ENCODE measurements around the gene ZFP3. TPM values are rescaled to one million over a fixed set of nuclear protein-coding genes. Genes with fewer than 3 reads are reported as not detected.

Gene ZFP3
- 0.94 to 1.3 TPM (median 1.1 TPM) in 5 replicates for total RNA-seq (2022; extraction: Qiagen RNA extraction)

DNA sequence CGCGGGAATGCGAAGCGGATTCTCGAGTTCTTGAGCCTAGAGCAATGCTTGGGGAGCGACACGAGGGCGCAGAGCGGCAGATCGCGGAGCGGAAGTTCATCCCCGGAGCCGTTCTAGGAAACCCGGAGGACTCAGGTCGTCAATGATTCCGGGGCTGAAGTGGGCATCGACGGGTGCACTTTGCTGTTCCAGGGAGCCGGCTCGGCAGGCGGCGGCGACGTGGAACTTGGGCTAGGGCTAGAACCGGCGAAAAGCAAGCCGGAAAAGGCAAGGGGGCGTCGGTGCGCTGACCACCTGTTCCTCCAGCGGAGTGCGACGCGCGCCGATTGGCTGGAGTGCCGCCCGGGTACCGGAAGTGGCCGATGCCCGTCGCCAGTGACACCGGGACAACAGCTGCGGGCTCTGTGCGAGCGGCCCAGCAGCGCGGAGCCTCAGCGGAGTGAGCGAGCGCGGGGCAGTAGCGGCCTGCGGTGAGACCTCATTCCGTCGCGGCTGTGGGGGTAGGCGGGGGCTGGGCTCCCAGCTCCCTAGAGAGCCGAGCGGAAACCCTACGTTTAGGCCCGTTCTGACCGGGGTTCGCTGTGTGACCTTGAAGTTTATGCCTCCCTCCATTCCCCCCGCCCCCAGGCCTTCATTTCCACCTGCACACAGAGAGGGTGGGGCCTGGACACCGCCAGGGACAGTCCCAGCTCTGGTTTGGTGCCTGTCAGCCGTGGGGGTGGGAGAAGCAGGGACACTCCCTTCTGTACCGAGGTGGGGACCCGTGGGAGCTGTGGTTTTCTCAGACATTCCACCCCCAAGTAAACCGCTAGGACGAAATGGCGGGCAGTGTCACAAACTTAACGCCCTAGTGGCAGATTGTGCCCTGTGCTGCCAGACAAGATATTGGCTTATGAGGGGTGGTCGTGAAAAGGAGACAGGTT, at the start of gene ZFP3:
Gene ZFP3 (plus strand): TSS at position 362 of the 923 bp plus-strand sequence. CDS start 13,038 bp downstream, outside the sequence.

DNA sequence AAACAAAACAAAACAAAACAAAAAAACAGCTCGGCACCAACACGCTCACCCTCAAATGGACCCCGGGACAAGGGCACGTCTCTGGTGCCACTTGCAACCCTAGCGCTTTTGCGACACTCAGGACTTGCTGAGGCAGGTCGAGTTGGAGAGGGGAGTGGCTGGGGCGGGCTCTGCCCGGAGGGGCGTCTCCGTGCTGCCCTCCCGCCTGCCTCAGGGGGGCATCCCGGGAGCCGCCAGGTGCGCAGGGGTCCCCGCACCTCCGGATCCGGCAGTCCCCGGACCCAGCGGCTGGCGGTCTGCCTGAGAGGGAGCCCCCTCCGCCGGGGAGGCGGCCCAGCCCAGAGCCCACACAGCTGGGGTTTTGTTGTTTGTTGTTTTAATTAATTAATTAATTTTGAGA, 43.0 kb upstream of the ZFP3 start, which contains the start of gene SLC52A1:
Gene SLC52A1 (minus strand): TSS at position 112 of the 400 bp plus-strand sequence. CDS start 820 bp downstream, outside the sequence.

DNA sequence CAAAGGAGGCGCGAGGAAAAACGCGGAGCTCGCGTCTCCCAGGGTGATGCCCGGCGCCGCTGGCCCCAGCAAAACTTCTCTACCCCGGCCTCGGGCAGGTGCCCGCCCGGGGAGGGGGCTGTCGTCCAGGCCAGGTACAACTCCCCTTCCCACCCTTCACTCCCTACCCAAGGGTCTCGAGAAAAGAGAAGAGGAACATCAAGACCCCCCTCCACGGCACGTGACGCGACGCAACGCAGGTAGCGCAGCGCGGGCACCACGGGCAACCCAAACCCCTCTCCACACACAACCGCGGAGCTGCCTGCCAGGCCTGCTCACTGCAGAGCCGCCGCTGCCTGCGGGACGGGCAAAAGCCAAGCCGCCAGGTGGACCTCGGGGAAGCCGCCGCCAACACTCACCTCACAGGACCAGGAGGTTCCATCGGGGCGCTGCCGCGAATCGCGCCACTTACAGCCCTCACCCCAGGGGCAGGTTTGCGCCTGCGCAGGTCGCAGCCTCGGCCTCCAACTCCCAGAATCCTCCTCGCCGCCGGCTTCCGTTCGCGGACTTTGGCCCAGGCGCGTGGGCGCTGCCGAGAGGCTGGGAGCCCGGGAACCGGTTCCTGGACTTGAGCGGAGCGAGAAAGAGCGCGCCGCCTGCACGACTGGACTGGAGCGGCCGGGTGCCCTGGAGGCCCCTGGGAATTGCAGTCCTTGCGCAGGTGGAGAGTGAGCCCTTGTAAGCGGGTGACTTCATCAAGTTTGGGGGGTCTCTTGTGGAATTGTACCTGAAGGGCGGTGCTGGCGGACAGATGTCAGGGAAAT, 33.3 kb downstream of the ZFP3 start, which contains the start of gene ZNF232:
Gene ZNF232 (minus strand): TSS at position 477 of the 803 bp plus-strand sequence. CDS start 56 bp downstream, at position 421.

DNA sequence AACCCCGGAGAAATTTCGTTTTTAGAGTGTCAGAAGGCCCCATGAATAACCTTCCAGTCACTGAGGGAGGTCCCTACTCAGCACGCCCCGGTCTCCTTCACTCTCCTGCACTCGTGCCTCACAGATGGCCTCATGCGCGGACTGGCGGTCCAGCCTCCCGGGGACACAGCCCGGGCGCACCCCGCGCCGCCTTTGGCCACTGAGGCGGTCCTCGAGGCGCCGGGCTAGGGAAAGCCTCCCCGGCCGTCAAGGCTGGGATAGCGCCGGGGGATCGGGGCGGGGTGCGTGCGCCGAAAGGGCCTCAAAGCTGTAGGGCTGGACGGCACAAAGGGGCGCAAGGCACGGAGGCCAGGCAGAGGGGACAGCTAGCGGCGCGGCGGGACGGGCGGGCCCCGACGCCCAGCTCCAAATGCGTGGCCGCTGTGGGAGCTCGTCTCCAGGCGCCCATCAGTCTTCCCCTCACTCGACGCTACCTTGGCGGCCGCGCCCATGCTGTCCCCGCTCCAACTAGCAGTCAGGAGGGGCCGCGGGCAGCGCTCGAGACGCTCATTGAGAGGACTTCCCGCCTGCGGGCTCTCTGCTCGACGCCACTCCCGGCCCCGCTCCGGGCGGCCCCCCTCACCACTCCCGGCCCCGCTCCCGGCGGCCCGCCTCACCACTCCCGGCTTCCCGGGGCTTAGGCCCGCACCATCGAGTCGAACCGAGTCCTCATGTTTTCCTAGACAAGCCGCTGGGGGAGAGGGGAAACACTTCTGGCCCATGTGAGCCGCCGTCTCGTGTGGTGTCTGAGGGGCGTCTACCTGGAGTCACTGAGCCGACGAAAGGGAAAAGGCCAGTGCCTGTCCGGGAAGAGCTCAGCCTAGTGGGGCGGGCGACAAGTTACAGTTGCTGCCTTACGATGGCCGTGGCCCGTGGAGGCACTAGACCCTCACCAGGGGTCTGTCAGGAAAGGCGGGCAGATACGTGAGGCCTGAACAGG, 37.7 kb downstream of the ZFP3 start, which contains the start of gene USP6:
Gene USP6 (plus strand): TSS at position 360 of the 979 bp plus-strand sequence. CDS start 14,336 bp downstream, outside the sequence.

Other genes starting within 250 kb of the ZFP3 start
- gene MINK1, start 245.1 kb upstream of the ZFP3 start, total RNA-seq (2022; extraction: Qiagen RNA extraction): 47.9 to 64.6 TPM (median 57.9 TPM) in 5 replicates
- gene C17orf107, start 178.9 kb upstream of the ZFP3 start, total RNA-seq (2022; extraction: Qiagen RNA extraction): 0.17 to 0.31 TPM (median 0.25 TPM) in 5 replicates
- gene CHRNE, start 175.4 kb upstream of the ZFP3 start, total RNA-seq (2022; extraction: Qiagen RNA extraction): 0.05 to 0.12 TPM (median 0.07 TPM) in 4 of 5 replicates, not detected in the other
- not detected in 5 replicates for gene GP1BA, start 146.2 kb upstream of the ZFP3 start, total RNA-seq (2022; extraction: Qiagen RNA extraction)
- 59.5 to 69.3 TPM (median 66.9 TPM) in 5 replicates for gene SLC25A11, start 138.4 kb upstream of the ZFP3 start, total RNA-seq (2022; extraction: Qiagen RNA extraction)
- gene RNF167, start 138.2 kb upstream of the ZFP3 start, total RNA-seq (2022; extraction: Qiagen RNA extraction): 86.0 to 136 TPM (median 116 TPM) in 5 replicates
- gene PFN1, start 129.9 kb upstream of the ZFP3 start, total RNA-seq (2022; extraction: Qiagen RNA extraction): 2,071 to 2,769 TPM (median 2,761 TPM) in 5 replicates
- 43.2 to 51.8 TPM (median 45.9 TPM) in 5 replicates for gene ENO3, start 127.3 kb upstream of the ZFP3 start, total RNA-seq (2022; extraction: Qiagen RNA extraction)
- gene SPAG7, start 110.7 kb upstream of the ZFP3 start, total RNA-seq (2022; extraction: Qiagen RNA extraction): 66.5 to 79.2 TPM (median 70.5 TPM) in 5 replicates
- 25.5 to 36.5 TPM (median 31.3 TPM) in 5 replicates for gene CAMTA2, start 90.8 kb upstream of the ZFP3 start, total RNA-seq (2022; extraction: Qiagen RNA extraction)
- gene INCA1, start 80.9 kb upstream of the ZFP3 start, total RNA-seq (2022; extraction: Qiagen RNA extraction): 1.1 to 2.0 TPM (median 1.8 TPM) in 5 replicates
- 98.2 to 122 TPM (median 115 TPM) in 5 replicates for gene KIF1C, start 80.5 kb upstream of the ZFP3 start, total RNA-seq (2022; extraction: Qiagen RNA extraction)
- gene SLC52A1, start 43.0 kb upstream of the ZFP3 start, total RNA-seq (2022; extraction: Qiagen RNA extraction): 0.54 to 1.2 TPM (median 0.73 TPM) in 5 replicates
- 3.7 to 4.2 TPM (median 4.0 TPM) in 5 replicates for gene ZNF232, start 33.4 kb downstream of the ZFP3 start, total RNA-seq (2022; extraction: Qiagen RNA extraction)
- 0.02 TPM in 5 replicates for gene USP6, start 37.6 kb downstream of the ZFP3 start, total RNA-seq (2022; extraction: Qiagen RNA extraction)
- 1.2 to 1.7 TPM (median 1.4 TPM) in 5 replicates for gene ZNF594, start 113.4 kb downstream of the ZFP3 start, total RNA-seq (2022; extraction: Qiagen RNA extraction)
- gene SCIMP, start 156.4 kb downstream of the ZFP3 start, total RNA-seq (2022; extraction: Qiagen RNA extraction): not detected in 5 replicates
- 39.5 to 45.3 TPM (median 41.9 TPM) in 5 replicates for gene RABEP1, start 203.8 kb downstream of the ZFP3 start, total RNA-seq (2022; extraction: Qiagen RNA extraction)

All from A549 treated with Hydrocortisone at 1 μM for 4 hours (cell line).